OCI-LY7 (cell line): ENCODE results near the gene KRT6A. TPM values are rescaled to one million over a fixed set of nuclear protein-coding genes. Genes with fewer than 3 reads are reported as not detected.
A peak's percentile ranks its signal among the peaks of the same experiment; 100 is the strongest.

ENCODE experiments used
- BruUV-seq: library from RNA; stranded (reverse); fragments of 400-500 nt; replicated peaks from 2 replicates; lab custom pipeline; 2021; lab: Mats Ljungman, UMichigan
- CTCF ChIA-PET: fragments of 300-600 bp; sonication (Branson Sonifier 250); formaldehyde crosslinking; loops from one replicate; lab custom pipeline; 2022; ENCODE audit warnings: antibody characterized with exemption; ENCODE audit not compliant: unreplicated experiment; lab: Charles Lee
- POLR2A ChIA-PET: fragments of 300-600 bp; sonication (Branson Sonifier 250); formaldehyde crosslinking; loops from one replicate; lab custom pipeline; 2022; ENCODE audit warnings: antibody characterized with exemption; lab: Charles Lee
- DNase-seq: peaks from one replicate; pipeline ENCODE4 v3.0.0-alpha.2; 2015; ENCODE audit warnings: low spot score
- H2AFZ ChIP-seq: fragments of 200-600 bp; sonication (generic), shearing (Covaris generic); 2 replicates; pipeline ENCODE4 v1.6.1; 2014; ENCODE audit warnings: mild to moderate bottlenecking, antibody characterized with exemption, low read length, moderate library complexity
- H3K27ac ChIP-seq: fragments of 200-600 bp; sonication (generic); 2 replicates; pipeline ENCODE4 v1.5.1; 2014; ENCODE audit warnings: mixed run types, low read depth, mild to moderate bottlenecking, moderate library complexity, low read length, inconsistent platforms; ENCODE audit not compliant: poor library complexity, severe bottlenecking
- H3K36me3 ChIP-seq: fragments of 200-600 bp; sonication (generic); 2 replicates; pipeline ENCODE4 v1.6.1; 2014; ENCODE audit warnings: mild to moderate bottlenecking, antibody characterized with exemption, low read length, moderate library complexity, mixed read lengths; ENCODE audit not compliant: insufficient read depth
- H3K4me1 ChIP-seq: fragments of 200-600 bp; sonication (generic); 2 replicates; pipeline ENCODE4 v1.5.1; 2014; ENCODE audit warnings: mild to moderate bottlenecking, low read length; ENCODE audit not compliant: insufficient read depth, poor library complexity, severe bottlenecking
- H3K4me2 ChIP-seq: fragments of 200-600 bp; sonication (generic); 2 replicates; pipeline ENCODE4 v1.6.1; 2014; ENCODE audit warnings: mild to moderate bottlenecking, low read length
- H3K4me3 ChIP-seq: fragments of 200-600 bp; sonication (generic); 2 replicates; pipeline ENCODE4 v1.5.1; 2014; ENCODE audit warnings: mild to moderate bottlenecking, low read depth, low read length; ENCODE audit not compliant: poor library complexity, severe bottlenecking
- H3K79me2 ChIP-seq: fragments of 200-600 bp; sonication (generic); 2 replicates; pipeline ENCODE4 v1.6.1; 2016; ENCODE audit warnings: low read depth, mild to moderate bottlenecking, low read length, moderate library complexity, mixed read lengths; ENCODE audit not compliant: insufficient read depth
- H3K9me2 ChIP-seq: fragments of 200-600 bp; sonication (generic); 2 replicates; pipeline ENCODE4 v1.6.1; 2016; ENCODE audit warnings: mild to moderate bottlenecking, low read length, mixed read lengths; ENCODE audit not compliant: insufficient read depth
- H3K9me3 ChIP-seq: fragments of 200-600 bp; sonication (generic); 2 replicates; pipeline ENCODE4 v1.6.1; 2014; ENCODE audit warnings: mild to moderate bottlenecking, mixed run types, low read length, mixed read lengths
- H4K20me1 ChIP-seq: fragments of 200-600 bp; sonication (generic); 2 replicates; pipeline ENCODE4 v1.6.1; 2014; ENCODE audit warnings: mild to moderate bottlenecking, antibody characterized with exemption, low read length, moderate library complexity, mixed read lengths; ENCODE audit not compliant: insufficient read depth
- CTCF ChIP-seq: fragments of 200-600 bp; sonication (generic); conservative IDR thresholded peaks from 2 replicates; pipeline ENCODE4 v1.5.1; 2014; ENCODE audit warnings: mild to moderate bottlenecking, antibody characterized with exemption, low read length, moderate library complexity, mixed read lengths
- EZH2phosphoT487 ChIP-seq: fragments of 200-600 bp; sonication (generic); IDR thresholded peaks from 2 replicates; pipeline ENCODE4 v1.6.1; 2018; ENCODE audit warnings: low read depth, borderline replicate concordance, mild to moderate bottlenecking, mixed run types, antibody characterized with exemption, low read length, moderate library complexity, mixed read lengths
- intact Hi-C: fragments of 100-400 bp; cut with micrococcal nuclease; formaldehyde crosslinking; loops from one replicate; pipeline ENCODE4 v1.10.0; 2022; ENCODE audit not compliant: unreplicated experiment
- total RNA-seq, 2 experiments: library from RNA; depleted of rRNA in 1 of 2; stranded (reverse); fragments of >200 nt in 1 of 2; shearing (Covaris generic) in 1 of 2; gene quantifications; 2 replicates each; pipeline ENCODE4 v1.2.3, GENCODE V29; 2014 to 2022

The KRT6A gene
- total RNA-seq, 2 experiments from 2014 or later = 0.74 TPM; not detected in 1

- no peaks in the 10 kb centered on the region for H4K20me1 ChIP-seq
- DNase-seq = no peak
- no peak overlapping the region for H3K4me2 ChIP-seq
- H3K9me2 ChIP-seq = no peaks in the 10 kb centered on the region
- H3K4me1 ChIP-seq = no peaks in the 10 kb centered on the region
- no peak overlapping the region for H2AFZ ChIP-seq
- BruUV-seq = no TSS peak
- H3K79me2 ChIP-seq = no peaks in the 10 kb centered on the region
- H3K9me3 ChIP-seq = no peaks in the 10 kb centered on the region
- H3K36me3 ChIP-seq = no peaks in the 10 kb centered on the region
- intact Hi-C loops = no loop called here
- no peak overlapping the region for H3K4me3 ChIP-seq
- TF ChIP-seq CTCF (no peak), EZH2phosphoT487 (no peak)
- no peak overlapping the region for H3K27ac ChIP-seq
- CTCF ChIA-PET = no interaction called here
- POLR2A ChIA-PET = interaction anchor here (0.8 kb wide), 1 partner anchor 10 kb away, joined by 3 read pairs; no protein-coding TSS in a partner anchor
These were observed 38.7 kb upstream of the KRT6A start for GRCh38 chr12:52531566-52532300.

DNA sequence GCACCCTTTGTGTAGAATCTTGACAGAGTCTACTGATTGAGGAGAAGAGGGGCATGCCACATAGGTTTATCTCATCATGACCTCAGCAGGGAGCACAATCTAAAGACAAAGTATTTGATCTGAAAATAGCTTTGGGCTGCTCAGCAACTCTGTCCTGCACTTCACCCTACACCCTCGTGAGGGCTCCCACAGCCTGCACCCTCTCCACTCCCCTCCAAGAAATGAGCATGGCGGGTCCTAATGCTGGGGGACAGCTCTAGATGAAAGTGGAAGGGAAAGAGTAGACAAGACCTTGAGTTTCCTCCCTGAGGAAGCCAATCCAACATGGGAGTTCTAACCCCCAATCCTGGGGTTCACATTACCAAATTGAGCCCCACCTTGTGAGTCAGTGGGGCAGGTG lies 37.8 kb upstream of the KRT6A start:
- H3K4me2 ChIP-seq = no peak overlapping the region
- H3K27ac ChIP-seq = no peak overlapping the region
- no TSS peak for BruUV-seq
- no peaks in the 10 kb centered on the region for H3K9me2 ChIP-seq
- no peak for DNase-seq
- no peaks in the 10 kb centered on the region for H3K79me2 ChIP-seq
- H2AFZ ChIP-seq = no peak overlapping the region
- intact Hi-C loops = no loop called here
- no peak overlapping the region for H3K4me3 ChIP-seq
- ChIA-PET POLR2A (interaction anchor here (0.5 kb wide), 1 partner anchor 960 kb away, joined by 3 read pairs; no protein-coding TSS in a partner anchor), CTCF (no interaction called here)
- no peaks in the 10 kb centered on the region for H4K20me1 ChIP-seq
- TF ChIP-seq CTCF (0 out of 2 replicates have a peak, but pooled peaks have one; percentile 24), EZH2phosphoT487 (no peak)
- no peaks in the 10 kb centered on the region for H3K36me3 ChIP-seq
- H3K4me1 ChIP-seq = no peaks in the 10 kb centered on the region
- no peaks in the 10 kb centered on the region for H3K9me3 ChIP-seq

DNA sequence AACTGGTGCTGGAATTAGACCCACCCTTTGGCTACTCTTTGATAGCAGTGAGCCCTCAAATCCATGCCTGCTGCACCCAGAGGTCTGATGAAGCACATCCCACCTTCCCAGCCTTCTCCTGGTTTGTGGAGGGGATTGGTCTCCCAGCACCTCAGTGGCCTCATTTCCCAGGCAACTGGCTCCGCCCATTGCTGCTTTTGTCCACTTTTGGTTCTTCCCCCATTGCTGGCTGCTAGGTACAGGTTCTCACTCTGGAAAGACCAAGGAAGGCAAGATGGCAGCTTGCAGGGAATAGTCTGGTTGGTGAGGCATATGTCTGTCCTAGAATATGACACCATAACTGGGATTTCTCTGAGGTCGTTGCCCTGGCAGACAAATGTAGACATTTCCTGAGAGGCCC lies 37.3 kb upstream of the KRT6A start:
- BruUV-seq = no TSS peak
- Histone ChIP-seq H4K20me1 (no peaks in the 10 kb centered on the region), H3K9me2 (no peaks in the 10 kb centered on the region), H3K27ac (no peak overlapping the region), H3K9me3 (no peaks in the 10 kb centered on the region), H3K36me3 (no peaks in the 10 kb centered on the region), H2AFZ (no peak overlapping the region), H3K4me2 (no peak overlapping the region), H3K4me3 (no peak overlapping the region), H3K4me1 (no peaks in the 10 kb centered on the region), H3K79me2 (no peaks in the 10 kb centered on the region)
- TF ChIP-seq CTCF = no peak
- TF ChIP-seq EZH2phosphoT487 = no peak
- DNase-seq = no peak
- CTCF ChIA-PET = no interaction called here
- POLR2A ChIA-PET = no interaction called here
- intact Hi-C loops = no loop called here
